Mesenchymal stem cell (in vitro differentiated cells and primary cell): ENCODE measurements around the gene ARPC2.

Source experiments
- DNase-seq: peaks from one replicate; pipeline ENCODE4 v3.0.0-alpha.2; 2013
- H2AFZ ChIP-seq: one replicate; pipeline ENCODE4 v1.6.1; 2013; ENCODE audit warnings: low read depth, mild to moderate bottlenecking, control low read depth, inconsistent platforms, low read length, moderate library complexity
- H2AK5ac ChIP-seq: 2 replicates; pipeline ENCODE4 v1.6.1; 2013; ENCODE audit warnings: low read length, moderate library complexity, mild to moderate bottlenecking, inconsistent platforms; ENCODE audit not compliant: severe bottlenecking
- H2BK120ac ChIP-seq: one replicate; pipeline ENCODE4 v1.6.1; 2013; ENCODE audit warnings: low read depth, mild to moderate bottlenecking, inconsistent platforms, low read length, moderate library complexity
- H2BK12ac ChIP-seq, 2 experiments: one replicate each; pipeline ENCODE4 v1.6.1; 2013; ENCODE audit warnings: inconsistent platforms in 2 of 2, low read length in 2 of 2, mild to moderate bottlenecking in 2 of 2, moderate library complexity in 2 of 2, control low read depth in 1 of 2
- H2BK15ac ChIP-seq: one replicate; pipeline ENCODE4 v1.6.1; 2013; ENCODE audit warnings: mild to moderate bottlenecking, low read depth, inconsistent platforms; ENCODE audit not compliant: poor library complexity, severe bottlenecking
- H2BK5ac ChIP-seq: 2 replicates; pipeline ENCODE4 v1.6.1; 2013; ENCODE audit warnings: low read depth, mild to moderate bottlenecking, low read length, control low read depth, inconsistent platforms; ENCODE audit not compliant: poor library complexity, severe bottlenecking
- H3K14ac ChIP-seq, 2 experiments: one replicate each; pipeline ENCODE4 v1.6.1; 2013; ENCODE audit warnings: inconsistent platforms in 2 of 2, low read length in 2 of 2, control low read depth in 1 of 2, mild to moderate bottlenecking in 1 of 2, moderate library complexity in 1 of 2
- H3K18ac ChIP-seq, 2 experiments: one replicate each; pipeline ENCODE4 v1.6.1; 2013; ENCODE audit warnings: inconsistent platforms in 2 of 2, low read length in 2 of 2, control low read depth in 1 of 2, low read depth in 1 of 2, mild to moderate bottlenecking in 1 of 2
- H3K23ac ChIP-seq, 2 experiments: one replicate each; pipeline ENCODE4 v1.6.1; 2013; ENCODE audit warnings: inconsistent platforms in 2 of 2, low read length in 2 of 2, mild to moderate bottlenecking in 2 of 2, moderate library complexity in 2 of 2, control low read depth in 1 of 2
- H3K27ac ChIP-seq: 2 replicates; pipeline ENCODE4 v1.5.1; 2013; ENCODE audit warnings: mild to moderate bottlenecking, moderate library complexity, low read length, control low read depth, inconsistent platforms; ENCODE audit not compliant: poor library complexity, severe bottlenecking
- H3K27me3 ChIP-seq, 2 experiments: 2 replicates each; pipeline versions ENCODE4 v1.6.1 to v1.7.0; 2013; ENCODE audit warnings: low read length in 2 of 2, mild to moderate bottlenecking in 2 of 2, moderate library complexity in 2 of 2, control low read depth in 1 of 2, inconsistent platforms in 1 of 2; ENCODE audit not compliant: control insufficient read depth in 1 of 2, insufficient read depth in 1 of 2
- H3K36me3 ChIP-seq, 2 experiments: 2 replicates each; pipeline versions ENCODE4 v1.6.1 to v1.7.0; 2013; ENCODE audit warnings: low read length in 2 of 2, control low read depth in 1 of 2, inconsistent platforms in 1 of 2, low read depth in 1 of 2, mild to moderate bottlenecking in 1 of 2; ENCODE audit not compliant: insufficient read depth in 2 of 2, control insufficient read depth in 1 of 2
- H3K4ac ChIP-seq, 2 experiments: one replicate each; pipeline ENCODE4 v1.6.1; 2013; ENCODE audit warnings: inconsistent platforms in 2 of 2, low read length in 2 of 2, mild to moderate bottlenecking in 2 of 2, moderate library complexity in 2 of 2, control low read depth in 1 of 2, low read depth in 1 of 2
- H3K4me1 ChIP-seq: 2 replicates; pipeline ENCODE4 v1.6.1; 2013; ENCODE audit warnings: low read depth, low read length, control low read depth; ENCODE audit not compliant: control insufficient read depth, insufficient read depth
- H3K4me2 ChIP-seq: 2 replicates; pipeline ENCODE4 v1.6.1; 2013; ENCODE audit warnings: low read length, mild to moderate bottlenecking, inconsistent platforms; ENCODE audit not compliant: poor library complexity, severe bottlenecking
- H3K4me3 ChIP-seq, 2 experiments: 2 replicates each; pipeline versions ENCODE4 v1.5.1 to v1.7.0; 2013; ENCODE audit warnings: low read length in 2 of 2, mild to moderate bottlenecking in 2 of 2, control low read depth in 1 of 2, low read depth in 1 of 2; ENCODE audit not compliant: insufficient read depth in 1 of 2
- H3K79me1 ChIP-seq: replicated peaks from 2 replicates; pipeline ENCODE4 v1.6.1; 2013; ENCODE audit warnings: mild to moderate bottlenecking, control low read depth, low read length, inconsistent platforms; ENCODE audit not compliant: poor library complexity, severe bottlenecking
- H3K9ac ChIP-seq: 2 replicates; pipeline ENCODE4 v1.7.0; 2013; ENCODE audit warnings: mild to moderate bottlenecking, low read length, moderate library complexity
- H3K9me3 ChIP-seq: 2 replicates; pipeline ENCODE4 v1.7.0; 2013; ENCODE audit warnings: mild to moderate bottlenecking, low read length; ENCODE audit not compliant: control insufficient read depth
- H4K8ac ChIP-seq: one replicate; pipeline ENCODE4 v1.6.1; 2013; ENCODE audit warnings: inconsistent platforms, mild to moderate bottlenecking, low read length, moderate library complexity
- H4K91ac ChIP-seq: one replicate; pipeline ENCODE4 v1.6.1; 2013; ENCODE audit warnings: mild to moderate bottlenecking, low read length, inconsistent platforms
- WGBS: methylation state at CpG from one replicate; pipeline ENCODE4 v1.1.7; 2013; ENCODE audit warnings: mixed read lengths; 5-methylcytosine and 5-hydroxymethylcytosine counted together

The ARPC2 gene

GRCh38 chr2:218187296-218188015 is 29.5 kb upstream of the ARPC2 start:
- no peak overlapping the region for H2BK5ac ChIP-seq
- H3K4me2 ChIP-seq = no peak overlapping the region
- no peak overlapping the region for H3K9ac ChIP-seq
- no peak overlapping the region for H4K8ac ChIP-seq
- H2BK120ac ChIP-seq = no peak overlapping the region
- H3K14ac ChIP-seq = no peak overlapping the region
- 92% methylated on average over 4 of the region's 4 CpGs for WGBS
- H3K9me3 ChIP-seq = no peaks in the 10 kb centered on the region
- H3K27me3 ChIP-seq = peaks cover 0 to 14% of the 10 kb centered on the region in 2 experiments
- H3K23ac ChIP-seq = no peak overlapping the region
- no peak for DNase-seq
- H3K36me3 ChIP-seq = no peaks in the 10 kb centered on the region
- H2AFZ ChIP-seq = no peak overlapping the region
- H3K4me1 ChIP-seq = no peaks in the 10 kb centered on the region
- H4K91ac ChIP-seq = no peak overlapping the region
- H2AK5ac ChIP-seq = no peak overlapping the region
- no peak overlapping the region for H3K27ac ChIP-seq
- H3K79me1 ChIP-seq = no peaks in the 10 kb centered on the region
- no peak overlapping the region for H3K4me3 ChIP-seq
- H3K18ac ChIP-seq = no peak overlapping the region
- no peak overlapping the region for H3K4ac ChIP-seq
- no peak overlapping the region for H2BK15ac ChIP-seq
- no peak overlapping the region for H2BK12ac ChIP-seq

GRCh38 chr2:218188528-218188927 is 28.5 kb upstream of the ARPC2 start:
- Histone ChIP-seq H2BK120ac (no peak overlapping the region), H3K4me2 (no peak overlapping the region), H3K9ac (no peak overlapping the region), H4K8ac (no peak overlapping the region), H3K27me3 (peaks cover 0 to 10% of the 10 kb centered on the region in 2 experiments), H2BK15ac (no peak overlapping the region), H3K4ac (no peak overlapping the region), H3K4me3 (no peak overlapping the region), H3K14ac (no peak overlapping the region), H3K23ac (no peak overlapping the region), H3K36me3 (no peaks in the 10 kb centered on the region), H2BK5ac (no peak overlapping the region), H2AK5ac (no peak overlapping the region), H3K4me1 (no peaks in the 10 kb centered on the region), H3K27ac (no peak overlapping the region), H3K9me3 (no peaks in the 10 kb centered on the region), H3K79me1 (no peaks in the 10 kb centered on the region), H2AFZ (no peak overlapping the region), H4K91ac (no peak overlapping the region), H3K18ac (no peak overlapping the region), H2BK12ac (no peak overlapping the region)
- WGBS = 95% methylated on average over 2 of the region's 2 CpGs
- no peak for DNase-seq

DNA sequence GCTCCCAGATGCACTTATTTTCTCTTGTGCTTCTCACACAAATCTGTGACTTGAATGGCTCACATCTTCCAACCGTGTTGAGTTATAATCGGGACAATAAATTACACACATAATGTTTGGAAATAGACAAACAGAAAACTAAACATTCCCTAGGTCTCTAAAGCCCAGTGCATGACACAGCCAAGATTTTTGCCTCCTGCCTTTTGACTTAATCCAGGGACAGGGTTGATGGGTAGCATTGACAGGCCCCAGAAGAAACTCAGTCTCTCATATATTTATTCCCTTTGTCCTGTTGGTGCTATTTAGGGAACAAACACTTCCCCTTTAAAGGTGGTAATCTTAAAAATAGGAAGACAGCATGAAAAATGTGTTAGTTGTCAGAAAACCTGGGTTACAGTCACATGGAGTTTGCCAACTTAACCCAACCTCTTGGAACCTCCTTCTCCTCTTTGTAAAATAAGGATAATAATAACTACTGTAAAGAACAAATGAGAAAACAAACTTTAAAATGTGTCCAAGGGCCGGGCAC is 24.0 kb upstream of the ARPC2 start:
- DNase-seq = no peak
- Histone ChIP-seq H3K4ac (no peak overlapping the region), H4K91ac (no peak overlapping the region), H2BK15ac (no peak overlapping the region), H2BK5ac (no peak overlapping the region), H3K27ac (no peak overlapping the region), H3K4me2 (no peak overlapping the region), H3K18ac (no peak overlapping the region), H3K23ac (no peak overlapping the region), H3K27me3 (no peaks in the 10 kb centered on the region), H4K8ac (no peak overlapping the region), H2BK12ac (no peak overlapping the region), H3K14ac (no peak overlapping the region), H2AFZ (no peak overlapping the region), H3K36me3 (no peaks in the 10 kb centered on the region), H2BK120ac (no peak overlapping the region), H3K4me1 (no peaks in the 10 kb centered on the region), H3K79me1 (no peaks in the 10 kb centered on the region), H3K9me3 (no peaks in the 10 kb centered on the region), H3K4me3 (no peak overlapping the region), H2AK5ac (no peak overlapping the region), H3K9ac (no peak overlapping the region)
- 68% methylated on average over 3 of the region's 3 CpGs for WGBS

GRCh38 chr2:218193701-218194100 is 23.3 kb upstream of the ARPC2 start:
- no peak overlapping the region for H2AFZ ChIP-seq
- 72% methylated on average over 4 of the region's 4 CpGs for WGBS
- no peaks in the 10 kb centered on the region for H3K36me3 ChIP-seq

More at GRCh38 chr2:218193701-218194100, 23.3 kb upstream of the ARPC2 start:
- H3K27ac ChIP-seq = no peak overlapping the region
- H3K9ac ChIP-seq = no peak overlapping the region
- H2BK12ac ChIP-seq = no peak overlapping the region
- no peak overlapping the region for H4K91ac ChIP-seq
- no peaks in the 10 kb centered on the region for H3K79me1 ChIP-seq
- no peak overlapping the region for H3K4ac ChIP-seq
- H3K4me3 ChIP-seq = no peak overlapping the region
- H2AK5ac ChIP-seq = no peak overlapping the region
- peaks cover 2 to 3% of the 10 kb centered on the region in 2 experiments for H3K27me3 ChIP-seq
- H3K23ac ChIP-seq = no peak overlapping the region
- H3K4me1 ChIP-seq = no peaks in the 10 kb centered on the region
- H2BK15ac ChIP-seq = no peak overlapping the region
- no peak overlapping the region for H2BK5ac ChIP-seq
- DNase-seq = no peak
- H3K9me3 ChIP-seq = no peaks in the 10 kb centered on the region
- no peak overlapping the region for H3K4me2 ChIP-seq
- H2BK120ac ChIP-seq = no peak overlapping the region
- no peak overlapping the region for H3K14ac ChIP-seq
- H4K8ac ChIP-seq = no peak overlapping the region
- no peak overlapping the region for H3K18ac ChIP-seq
